H9 (cell line): ENCODE results near the gene LYZL6. TPM values are rescaled to one million over a fixed set of nuclear protein-coding genes. Genes with fewer than 3 reads are reported as not detected.

Experiments used
- DNase-seq: peaks from one replicate; pipeline ENCODE4 v3.0.0-alpha.2; 2017
- H2AFZ ChIP-seq: one replicate; pipeline ENCODE4 v1.6.1; 2013; ENCODE audit warnings: mild to moderate bottlenecking, low read length, control low read depth, moderate library complexity
- H2AK5ac ChIP-seq: 2 replicates; pipeline ENCODE4 v1.6.1; 2013; ENCODE audit warnings: low read length, control low read depth, mixed read lengths; ENCODE audit not compliant: insufficient read length
- H2BK120ac ChIP-seq: one replicate; pipeline ENCODE4 v1.6.1; 2013; ENCODE audit warnings: low read depth, mild to moderate bottlenecking, low read length, control low read depth, inconsistent platforms; ENCODE audit not compliant: poor library complexity, severe bottlenecking
- H2BK12ac ChIP-seq: 2 replicates; pipeline ENCODE4 v1.6.1; 2013; ENCODE audit warnings: low read length, control low read depth, mixed read lengths, low read depth; ENCODE audit not compliant: insufficient read length
- H2BK15ac ChIP-seq: 2 replicates; pipeline ENCODE4 v1.6.1; 2013; ENCODE audit warnings: low read depth, low read length, control low read depth
- H2BK20ac ChIP-seq: one replicate; pipeline ENCODE4 v1.6.1; 2013; ENCODE audit warnings: low read depth, mild to moderate bottlenecking, low read length, control low read depth, inconsistent platforms; ENCODE audit not compliant: poor library complexity, severe bottlenecking
- H2BK5ac ChIP-seq: 2 replicates; pipeline ENCODE4 v1.6.1; 2013; ENCODE audit warnings: low read length, control low read depth, mixed read lengths; ENCODE audit not compliant: insufficient read length
- H3K14ac ChIP-seq: 2 replicates; pipeline ENCODE4 v1.6.1; 2013; ENCODE audit warnings: low read length, control low read depth; ENCODE audit not compliant: insufficient read depth
- H3K18ac ChIP-seq: 2 replicates; pipeline ENCODE4 v1.6.1; 2013; ENCODE audit warnings: low read depth, mild to moderate bottlenecking, mixed read lengths, low read length, control low read depth; ENCODE audit not compliant: insufficient read length
- H3K23ac ChIP-seq: 2 replicates; pipeline ENCODE4 v1.6.1; 2013; ENCODE audit warnings: low read length, control low read depth, mixed read lengths, low read depth; ENCODE audit not compliant: insufficient read length
- H3K23me2 ChIP-seq: 2 replicates; pipeline ENCODE4 v1.6.1; 2013; ENCODE audit warnings: low read depth, mild to moderate bottlenecking, mixed read lengths, low read length, control low read depth; ENCODE audit not compliant: insufficient read length, poor library complexity, severe bottlenecking
- H3K27ac ChIP-seq: 2 replicates; pipeline ENCODE4 v1.5.1; 2013; ENCODE audit warnings: low read length, control low read depth, mixed read lengths, low read depth; ENCODE audit not compliant: insufficient read length
- H3K27me3 ChIP-seq: 2 replicates; pipeline ENCODE4 v1.6.1; 2013; ENCODE audit warnings: low read length, control low read depth, inconsistent platforms; ENCODE audit not compliant: insufficient read depth
- H3K4ac ChIP-seq: 2 replicates; pipeline ENCODE4 v1.6.1; 2013; ENCODE audit warnings: low read depth, mild to moderate bottlenecking, control low read depth, inconsistent platforms, low read length, moderate library complexity
- H3K4me1 ChIP-seq: 2 replicates; pipeline ENCODE4 v1.6.1; 2013; ENCODE audit warnings: low read length, control low read depth, inconsistent platforms; ENCODE audit not compliant: insufficient read depth
- H3K4me2 ChIP-seq: 2 replicates; pipeline ENCODE4 v1.6.1; 2013; ENCODE audit warnings: low read length, control low read depth, mixed read lengths; ENCODE audit not compliant: insufficient read length, insufficient read depth
- H3K56ac ChIP-seq: 2 replicates; pipeline ENCODE4 v1.6.1; 2013; ENCODE audit warnings: low read depth, mild to moderate bottlenecking, mixed read lengths, low read length, control low read depth; ENCODE audit not compliant: insufficient read length
- H3K79me1 ChIP-seq: 2 replicates; pipeline ENCODE4 v1.6.1; 2013; ENCODE audit warnings: low read depth, mild to moderate bottlenecking, moderate library complexity, low read length, control low read depth, inconsistent platforms; ENCODE audit not compliant: insufficient read depth, poor library complexity, severe bottlenecking
- H3K79me2 ChIP-seq: 2 replicates; pipeline ENCODE4 v1.6.1; 2013; ENCODE audit warnings: low read length, control low read depth, inconsistent platforms; ENCODE audit not compliant: insufficient read depth
- H3K9ac ChIP-seq: 2 replicates; pipeline ENCODE4 v1.6.1; 2013; ENCODE audit warnings: low read length, control low read depth, mixed read lengths; ENCODE audit not compliant: insufficient read length; ENCODE audit errors: extremely low read depth
- H3K9me3 ChIP-seq: one replicate; pipeline ENCODE4 v1.6.1; 2013; ENCODE audit warnings: low read depth, low read length, inconsistent platforms; ENCODE audit not compliant: control insufficient read depth
- H3T11ph ChIP-seq: one replicate; pipeline ENCODE4 v1.6.1; 2013; ENCODE audit warnings: mild to moderate bottlenecking, low read length, control low read depth, inconsistent platforms
- H4K20me1 ChIP-seq: one replicate; pipeline ENCODE4 v1.6.1; 2013; ENCODE audit not compliant: control insufficient read depth, insufficient read length, insufficient read depth
- H4K5ac ChIP-seq: 2 replicates; pipeline ENCODE4 v1.6.1; 2013; ENCODE audit warnings: low read depth, mild to moderate bottlenecking, mixed read lengths, low read length, control low read depth; ENCODE audit not compliant: insufficient read length
- H4K8ac ChIP-seq: replicated peaks from 2 replicates; pipeline ENCODE4 v1.6.1; 2013; ENCODE audit warnings: low read length, control low read depth, mixed read lengths, low read depth; ENCODE audit not compliant: insufficient read length
- H4K91ac ChIP-seq: 2 replicates; pipeline ENCODE4 v1.6.1; 2013; ENCODE audit warnings: low read depth, mild to moderate bottlenecking, moderate library complexity, mixed read lengths, low read length, control low read depth; ENCODE audit not compliant: insufficient read length
- H3K27ac Mint-ChIP-seq, 3 experiments: 2 replicates in 2 of 3; 3 replicates in 1 of 3; pipeline ENCODE4 v1.8.0; 2020 to 2021; ENCODE audit warnings: mixed read lengths in 3 of 3, mild to moderate bottlenecking in 1 of 3, moderate library complexity in 1 of 3
- H3K27me3 Mint-ChIP-seq: 2 replicates; pipeline ENCODE4 v1.8.0; 2021; ENCODE audit warnings: low read depth, mild to moderate bottlenecking, moderate library complexity, mixed read lengths
- H3K36me3 Mint-ChIP-seq, 3 experiments: 2 replicates in 2 of 3; 3 replicates in 1 of 3; pipeline ENCODE4 v1.8.0; 2020 to 2021; ENCODE audit warnings: low read depth in 3 of 3, mixed read lengths in 3 of 3; ENCODE audit not compliant: insufficient read depth in 1 of 3
- H3K4me1 Mint-ChIP-seq, 2 experiments: 2 replicates each; pipeline ENCODE4 v1.8.0; 2020; ENCODE audit warnings: mixed read lengths in 2 of 2
- H3K4me3 Mint-ChIP-seq, 2 experiments: 2 replicates in 1 of 2; 3 replicates in 1 of 2; pipeline ENCODE4 v1.8.0; 2020 to 2021; ENCODE audit warnings: mild to moderate bottlenecking in 2 of 2, mixed read lengths in 2 of 2, moderate library complexity in 1 of 2
- H3K9me3 Mint-ChIP-seq, 2 experiments: 2 replicates in 1 of 2; 3 replicates in 1 of 2; pipeline ENCODE4 v1.8.0; 2020; ENCODE audit warnings: mild to moderate bottlenecking in 2 of 2, mixed read lengths in 2 of 2, moderate library complexity in 1 of 2
- CTCF ChIP-seq: fragments of 200-600 bp; sonication (generic); conservative IDR thresholded peaks from 3 replicates; pipeline ENCODE4 v1.8.0; 2021; ENCODE audit warnings: antibody characterized with exemption, mild to moderate bottlenecking
- total RNA-seq: library from RNA; stranded (reverse); gene quantifications from 2 replicates; pipeline ENCODE4 v1.2.1, GENCODE V29; 2021

LYZL6 gene
- total RNA-seq, 1 experiment from 2014 or later = not detected

- H4K8ac ChIP-seq = no peak overlapping the region
These were observed 44.7 kb upstream of the LYZL6 start for GRCh38 chr17:35988164-35988563.

More at GRCh38 chr17:35988164-35988563, 44.7 kb upstream of the LYZL6 start:
- no peak for DNase-seq
- H3T11ph ChIP-seq = no peak overlapping the region
- H3K14ac ChIP-seq = no peak overlapping the region
- H2AK5ac ChIP-seq = no peak overlapping the region
- H2AFZ ChIP-seq = no peak overlapping the region
- H3K4me2 ChIP-seq = no peak overlapping the region
- Mint-ChIP-seq H3K27ac (no peak overlapping the region), H3K9me3 (peaks cover 2 to 4% of the 10 kb centered on the region in 2 experiments; a peak in 2 of 5 replicates), H3K36me3 (peaks cover 0 to 2% (median 0%) of the 10 kb centered on the region in 3 experiments; a peak in 2 of 7 replicates), H3K4me1 (no peaks in the 10 kb centered on the region), H3K4me3 (no peak overlapping the region), H3K27me3 (peaks cover 5% of the 10 kb centered on the region)
- H3K4ac ChIP-seq = no peak overlapping the region
- H3K9me3 ChIP-seq = no peaks in the 10 kb centered on the region
- H2BK15ac ChIP-seq = no peak overlapping the region
- no peak overlapping the region for H4K5ac ChIP-seq
- H3K56ac ChIP-seq = no peak overlapping the region
- no peak overlapping the region for H2BK20ac ChIP-seq
- H3K79me2 ChIP-seq = no peaks in the 10 kb centered on the region
- H3K23me2 ChIP-seq = no peaks in the 10 kb centered on the region
- no peak overlapping the region for H2BK120ac ChIP-seq
- no peak for TF ChIP-seq CTCF
- no peak overlapping the region for H3K23ac ChIP-seq
- H3K79me1 ChIP-seq = no peaks in the 10 kb centered on the region
- H3K27me3 ChIP-seq = no peaks in the 10 kb centered on the region
- H4K91ac ChIP-seq = no peak overlapping the region
- H4K20me1 ChIP-seq = no peaks in the 10 kb centered on the region
- no peak overlapping the region for H3K18ac ChIP-seq
- no peak overlapping the region for H2BK5ac ChIP-seq
- H2BK12ac ChIP-seq = no peak overlapping the region
- no peak overlapping the region for H3K27ac ChIP-seq
- no peaks in the 10 kb centered on the region for H3K4me1 ChIP-seq
- H3K9ac ChIP-seq = no peak overlapping the region
